Fibroblast of mammary gland (primary cell): ENCODE data around the gene PLAU.
"Not testable (repeated sequence)": the region's sequence is repeated elsewhere in the genome, so short reads cannot be mapped to it uniquely, and the experiment has no call there.

Experiments
- DNase-seq: peaks from one replicate; pipeline ENCODE4 v3.0.0-alpha.2; 2010; ENCODE audit warnings: low read depth
- H3K4me3 ChIP-seq: 2 replicates; pipeline ENCODE4 v1.5.1; 2011; ENCODE audit warnings: low read depth, mild to moderate bottlenecking, low read length, moderate library complexity; ENCODE audit not compliant: control insufficient read depth
- CTCF ChIP-seq: conservative IDR thresholded peaks from 2 replicates; pipeline ENCODE4 v1.5.1; 2011; ENCODE audit warnings: low read depth, low read length, inconsistent platforms; ENCODE audit not compliant: control insufficient read depth, insufficient read depth

The PLAU gene

GRCh38 chr10:73886085-73886529 is 24.8 kb upstream of the PLAU start:
- TF ChIP-seq CTCF, result peak; percentile 87
- H3K4me3 ChIP-seq, result no peak overlapping the region
- DNase-seq, result peak; percentile 83

GRCh38 chr10:73886661-73887293 is 24.2 kb upstream of the PLAU start:
- no peak for DNase-seq
- no peak for TF ChIP-seq CTCF
- no peak overlapping the region for H3K4me3 ChIP-seq

GRCh38 chr10:73887294-73888039 is 23.5 kb upstream of the PLAU start:
- DNase-seq, result peak; percentile 87
- TF ChIP-seq CTCF, result no peak
- no peak overlapping the region for H3K4me3 ChIP-seq

GRCh38 chr10:73888514-73888913 is 22.4 kb upstream of the PLAU start:
- no peak for DNase-seq
- TF ChIP-seq CTCF, result no peak
- no peak overlapping the region for H3K4me3 ChIP-seq

- DNase-seq, result peak; percentile 81
- TF ChIP-seq CTCF, result no peak
- H3K4me3 ChIP-seq, result no peak overlapping the region
These were observed 21.9 kb upstream of the PLAU start for GRCh38 chr10:73889014-73889413.

GRCh38 chr10:73889416-73889815 is 21.5 kb upstream of the PLAU start:
- not testable (repeated sequence) for H3K4me3 ChIP-seq, DNase-seq

GRCh38 chr10:73890261-73890660 is 20.7 kb upstream of the PLAU start:
- no peak for TF ChIP-seq CTCF

GRCh38 chr10:73890830-73891229 is 20.1 kb upstream of the PLAU start:
- not testable (repeated sequence) for DNase-seq, H3K4me3 ChIP-seq

More at GRCh38 chr10:73890261-73890660, 20.7 kb upstream of the PLAU start:
- no peak for DNase-seq
- no peak overlapping the region for H3K4me3 ChIP-seq
